IPS-NIHi11 (cell line): ENCODE data around the gene ANKRD34A.
A peak's percentile ranks its signal among the peaks of the same experiment; 100 is the strongest.

Source experiments
- DNase-seq: peaks from one replicate; pipeline ENCODE4 v3.0.0; 2012; ENCODE audit warnings: mixed read lengths, low spot score

Gene ANKRD34A

GRCh38 chr1:145964328-145965118 lies at the start of gene ANKRD34A, which contains the start of gene POLR3GL:
Gene ANKRD34A (minus strand): TSS chr1:145964575. CDS start chr1:145961759, 2,816 bp downstream.
Gene POLR3GL (plus strand): TSS chr1:145964690. CDS start chr1:145974866, 10,176 bp downstream.
- DNase-seq = peak; percentile 88

DNA sequence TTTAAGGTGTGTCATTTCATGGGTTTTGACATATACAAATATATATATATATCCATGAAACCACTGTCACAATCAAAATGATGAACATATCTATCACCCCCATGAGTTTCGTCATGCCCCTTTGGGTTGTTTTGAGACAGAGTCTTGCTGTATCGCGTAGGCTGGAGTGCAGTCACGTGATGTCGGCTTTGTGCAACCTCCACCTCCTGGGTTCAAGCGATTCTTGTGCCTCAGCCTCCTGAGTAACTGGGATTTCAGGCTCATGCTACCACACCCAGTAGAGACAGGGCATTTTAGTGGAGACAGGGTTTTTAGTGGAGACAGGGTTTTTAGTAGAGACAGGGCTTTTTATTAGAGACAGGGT lies 49.2 kb upstream of the ANKRD34A start:
- DNase-seq = no peak

DNA sequence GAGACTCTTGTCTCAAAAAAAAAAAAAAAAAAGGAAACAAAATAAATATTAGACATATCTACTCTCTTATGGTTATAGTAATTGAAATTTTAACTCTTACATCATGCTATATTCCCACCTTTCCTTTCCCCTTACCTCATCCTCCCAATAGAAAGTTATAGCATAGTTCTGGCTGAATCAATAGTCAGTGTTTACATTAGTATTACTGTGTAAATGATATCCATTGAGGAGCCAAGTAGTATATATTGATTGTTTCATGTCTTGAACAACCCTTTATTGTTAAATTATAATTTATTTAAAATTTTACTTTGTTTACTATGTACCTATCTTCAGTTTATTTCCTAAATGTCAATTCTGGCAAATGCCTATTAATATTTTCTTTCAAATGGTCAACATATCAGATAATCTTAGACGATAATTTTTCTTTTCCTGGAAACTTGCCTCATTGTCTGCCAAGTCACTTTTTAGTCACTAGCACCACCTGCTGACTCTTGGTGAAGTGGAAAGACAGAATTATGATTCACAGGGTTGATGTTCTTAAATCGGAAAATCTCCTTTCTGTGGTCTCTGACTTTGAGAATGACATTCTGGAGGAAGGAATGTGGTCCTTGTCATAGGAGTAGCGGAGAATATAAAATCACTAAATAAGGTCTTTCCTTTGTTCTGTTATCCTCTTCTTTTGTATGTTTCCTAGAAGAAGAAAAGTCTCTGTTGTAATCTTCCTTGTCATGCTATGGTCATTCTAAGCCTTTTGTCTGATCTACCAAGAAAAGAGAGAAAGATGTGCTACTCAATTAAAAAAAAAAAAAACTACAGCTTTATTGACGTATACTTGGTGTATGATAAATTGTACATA lies 48.6 kb upstream of the ANKRD34A start:
- DNase-seq = peak; percentile 28

DNA sequence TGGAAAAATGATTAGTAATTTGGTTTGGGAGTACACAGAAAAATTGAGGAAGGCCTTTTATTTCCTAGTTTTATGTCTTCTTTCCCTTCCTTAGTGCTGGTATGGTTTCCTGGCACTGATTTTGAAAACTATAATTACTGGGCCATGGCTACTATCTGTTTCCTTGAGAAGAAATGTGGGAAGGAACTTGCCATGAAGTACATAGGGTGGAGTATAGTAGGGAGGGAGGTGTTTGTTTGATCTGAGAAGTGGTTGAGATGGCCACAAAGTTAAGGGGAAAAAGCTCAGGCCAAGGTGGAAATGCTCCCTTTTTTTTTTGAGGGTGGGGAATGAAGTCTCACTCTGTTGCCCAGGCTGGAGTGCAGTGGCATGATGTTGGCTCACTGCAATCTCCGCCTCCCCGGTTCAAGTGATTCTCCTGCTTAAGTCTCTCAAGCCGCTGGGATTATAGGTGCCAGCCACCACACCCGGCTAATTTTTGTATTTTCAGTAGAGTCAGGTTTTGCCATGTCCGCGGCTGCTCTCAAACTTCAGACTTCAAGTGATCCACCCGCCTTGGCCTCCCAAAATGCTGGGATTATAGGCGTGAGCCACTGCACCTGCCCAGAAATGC lies 45.9 kb upstream of the ANKRD34A start:
- DNase-seq = no peak

DNA sequence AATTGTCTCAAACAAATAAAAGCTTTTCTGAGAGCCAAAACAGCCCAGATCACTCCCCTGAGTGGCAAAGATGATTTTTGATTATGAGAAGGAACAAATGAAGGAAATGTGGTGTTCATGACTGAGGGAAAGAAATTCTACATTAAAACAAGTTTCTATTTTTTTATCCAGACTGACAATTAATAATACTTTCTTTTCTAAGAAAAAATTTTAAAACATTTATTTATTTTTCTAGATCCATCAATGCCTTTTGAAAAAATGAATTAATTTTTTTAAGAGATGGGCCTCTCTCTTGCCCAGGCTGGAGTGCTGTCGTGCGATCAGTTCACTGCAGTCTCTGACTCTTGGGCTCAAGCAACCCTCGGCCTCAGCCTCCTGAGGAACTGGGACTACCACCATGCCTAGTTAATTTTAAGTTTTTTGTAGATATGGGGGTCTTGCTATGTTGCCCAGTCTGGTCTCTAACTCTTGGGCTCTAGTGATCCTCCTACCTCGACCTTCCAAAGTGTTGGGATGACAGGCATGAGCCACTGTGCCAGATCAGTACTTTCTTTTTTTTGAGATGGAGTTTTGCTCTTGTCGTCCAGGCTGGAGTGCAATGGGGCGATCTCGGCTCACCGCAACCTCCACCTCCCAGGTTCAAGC lies 43.2 kb upstream of the ANKRD34A start:
- DNase-seq = no peak

GRCh38 chr1:146001709-146002108 lies 37.3 kb upstream of the ANKRD34A start:
- DNase-seq = no peak

DNA sequence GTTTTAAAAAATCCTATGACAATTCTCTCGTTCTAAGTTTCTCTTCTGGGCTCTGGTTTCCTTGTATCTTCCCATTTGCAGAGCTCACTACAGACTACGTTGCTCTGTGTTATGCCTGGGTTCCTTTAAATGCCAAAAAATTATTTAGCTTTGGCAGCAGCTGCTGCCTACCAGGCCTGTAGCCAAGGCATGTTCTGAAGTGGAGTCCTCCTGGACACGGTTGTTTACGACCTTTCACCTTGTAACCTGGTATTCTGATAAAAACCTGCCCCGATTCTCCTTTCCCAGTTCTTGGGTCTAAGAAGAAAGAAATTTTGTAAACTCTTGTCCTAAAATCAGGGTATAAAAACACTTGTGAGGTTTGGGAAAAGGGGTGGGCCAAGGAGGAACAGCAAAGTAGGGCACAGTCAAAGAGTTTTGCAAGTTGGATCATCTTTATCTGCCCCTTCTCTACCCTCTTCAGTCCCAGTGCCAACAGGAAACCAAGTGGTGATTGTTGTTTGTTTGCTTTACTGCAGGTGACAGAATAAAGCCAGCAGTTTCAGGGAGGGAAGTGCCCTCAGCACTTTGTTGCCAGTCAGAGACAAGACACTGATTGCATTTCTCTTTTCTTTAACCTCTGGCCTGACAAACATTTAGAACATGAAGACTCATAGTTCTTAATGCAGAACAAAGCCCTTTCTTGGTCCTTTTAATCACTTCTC lies 35.1 kb upstream of the ANKRD34A start:
- no peak for DNase-seq

- DNase-seq = no peak
These were observed 33.3 kb upstream of the ANKRD34A start for GRCh38 chr1:145997718-145998023.

- DNase-seq = peak; percentile 42
These were observed 32.8 kb upstream of the ANKRD34A start for GRCh38 chr1:145997016-145997717.

GRCh38 chr1:145996433-145997015 lies 32.1 kb upstream of the ANKRD34A start, which contains the start of gene TXNIP:
Gene TXNIP (minus strand): TSS chr1:145996579. CDS start chr1:145996266, 313 bp downstream.
- DNase-seq = peak; percentile 100

DNA sequence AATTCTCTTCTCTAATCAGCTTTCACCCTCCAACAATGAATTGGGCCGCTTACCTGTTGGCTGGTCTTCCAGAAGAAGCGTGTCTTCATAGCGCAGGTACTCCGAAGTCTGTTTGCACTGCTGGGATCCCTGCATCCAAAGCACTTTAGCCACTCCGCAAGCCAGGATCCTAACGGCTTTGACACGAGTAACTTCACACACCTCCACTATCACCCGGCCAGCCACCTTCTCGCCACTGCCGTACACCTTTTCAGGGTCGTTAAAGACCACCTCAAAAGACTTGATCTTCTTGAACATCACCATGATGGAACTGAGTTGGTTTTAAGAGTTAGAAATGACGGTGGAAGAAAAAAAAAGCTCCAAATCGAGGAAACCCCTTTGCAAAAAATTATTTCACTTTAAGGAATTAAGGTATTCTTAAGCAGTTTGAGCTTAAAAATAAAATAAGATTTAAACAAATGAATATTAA lies 31.6 kb upstream of the ANKRD34A start:
- DNase-seq = no peak

GRCh38 chr1:145995148-145995881 lies 30.9 kb upstream of the ANKRD34A start:
- no peak for DNase-seq

GRCh38 chr1:145994391-145995120 lies 30.2 kb upstream of the ANKRD34A start:
- DNase-seq = no peak

GRCh38 chr1:145993618-145994390 lies 29.4 kb upstream of the ANKRD34A start:
- DNase-seq = no peak

DNA sequence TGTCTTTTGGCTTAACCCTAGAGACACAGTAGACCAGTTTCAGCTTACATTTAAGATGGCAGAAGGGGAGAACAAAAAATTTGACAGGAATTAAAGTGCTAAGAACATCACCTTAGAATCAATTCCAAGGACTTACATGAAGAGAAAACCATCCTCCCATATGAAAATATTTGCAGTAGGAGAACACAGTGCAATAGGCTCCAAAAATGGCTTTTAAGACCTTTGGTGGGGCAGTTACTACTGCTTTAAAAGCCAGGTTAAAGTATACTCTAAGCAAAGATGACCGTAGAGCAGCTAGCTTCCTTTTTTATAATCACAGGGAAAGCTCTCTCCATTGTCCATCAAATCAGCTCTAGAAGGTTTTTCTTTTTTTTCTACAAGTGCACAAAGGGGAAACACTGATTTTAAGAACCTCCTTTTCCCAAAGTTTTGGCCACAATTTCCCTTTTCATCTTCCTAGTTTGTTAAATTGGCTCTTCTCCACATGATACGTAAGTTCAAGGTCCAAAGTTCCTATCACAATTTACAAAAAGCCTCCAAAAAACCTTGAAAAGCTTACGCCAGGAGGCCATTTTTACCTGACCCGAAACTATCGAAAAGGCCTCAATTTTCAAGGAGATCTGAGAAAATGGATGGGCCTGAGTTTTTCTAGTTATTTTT lies 28.7 kb upstream of the ANKRD34A start:
- DNase-seq = no peak

DNA sequence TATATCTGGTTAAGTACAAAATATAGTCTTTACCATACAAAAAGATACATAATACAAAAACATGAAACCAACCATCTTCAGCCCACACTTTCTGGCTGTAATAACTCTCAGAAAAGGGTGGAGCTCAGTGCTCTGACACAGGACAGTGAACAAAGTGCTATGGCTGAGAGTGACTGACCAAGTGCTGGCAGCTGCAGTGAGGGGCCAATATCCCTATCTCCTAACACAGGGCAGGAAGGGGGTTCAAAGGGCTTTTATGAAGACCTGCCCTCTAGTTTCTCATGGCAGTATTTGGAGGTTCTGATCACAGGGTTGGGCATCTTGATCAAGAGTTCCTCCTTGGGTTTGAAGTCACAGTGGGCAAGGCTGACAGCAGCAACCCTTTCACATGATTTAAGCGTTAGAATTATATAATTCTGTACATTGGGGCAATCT lies 28.1 kb upstream of the ANKRD34A start:
- DNase-seq = no peak

- DNase-seq = no peak
These were observed 27.5 kb upstream of the ANKRD34A start for GRCh38 chr1:145991735-145992412.
